GM23338 (cell line): Measurements from ENCODE around the gene NELFA. TPM values are rescaled to one million over a fixed set of nuclear protein-coding genes. Genes with fewer than 3 reads are reported as not detected.

Experiments used
- ATAC-seq: fragments of 200-7000 bp; cut with Tn5 transposase; 3 replicates; pipeline ENCODE4 v1.9.1; 2020
- DNase-seq: peaks from one replicate; pipeline ENCODE4 v3.0.0-alpha.2; 2015; ENCODE audit warnings: low spot score
- H2AFZ ChIP-seq: fragments of 200-600 bp; sonication (generic); 2 replicates; pipeline ENCODE4 v1.8.0; 2016; ENCODE audit warnings: antibody characterized with exemption, mild to moderate bottlenecking, moderate library complexity
- H3F3A ChIP-seq: fragments of 200-600 bp; sonication (generic); replicated peaks from 2 replicates; pipeline ENCODE4 v1.8.0; 2017; ENCODE audit warnings: antibody characterized with exemption, mixed run types, low read depth
- H3K27ac ChIP-seq: fragments of 200-600 bp; sonication (generic); 2 replicates; pipeline ENCODE4 v1.6.1; 2016; ENCODE audit warnings: low read depth
- H3K27me3 ChIP-seq: fragments of 200-600 bp; sonication (generic); 2 replicates; pipeline ENCODE4 v1.8.0; 2016; ENCODE audit warnings: mild to moderate bottlenecking, mixed run types, moderate library complexity; ENCODE audit not compliant: insufficient read depth
- H3K36me3 ChIP-seq: fragments of 200-600 bp; sonication (generic); 2 replicates; pipeline ENCODE4 v1.8.0; 2016; ENCODE audit warnings: mild to moderate bottlenecking; ENCODE audit not compliant: insufficient read depth
- H3K4me1 ChIP-seq: fragments of 200-600 bp; sonication (generic); 2 replicates; pipeline ENCODE4 v1.8.0; 2016; ENCODE audit warnings: mild to moderate bottlenecking, moderate library complexity; ENCODE audit not compliant: insufficient read depth
- H3K4me2 ChIP-seq: fragments of 200-600 bp; sonication (generic); 2 replicates; pipeline ENCODE4 v1.7.1; 2017; ENCODE audit warnings: mixed run types
- H3K4me3 ChIP-seq: fragments of 200-600 bp; sonication (generic); 2 replicates; pipeline ENCODE4 v1.6.1; 2016; ENCODE audit warnings: mixed run types
- H3K79me2 ChIP-seq: fragments of 200-600 bp; sonication (generic); replicated peaks from 2 replicates; pipeline ENCODE4 v1.8.0; 2017; ENCODE audit warnings: mild to moderate bottlenecking; ENCODE audit not compliant: insufficient read depth
- H3K9me2 ChIP-seq: fragments of 200-600 bp; sonication (generic); 2 replicates; pipeline ENCODE4 v1.8.0; 2017; ENCODE audit not compliant: insufficient read depth
- H4K20me1 ChIP-seq: fragments of 200-600 bp; sonication (generic); replicated peaks from 2 replicates; pipeline ENCODE4 v1.8.0; 2017; ENCODE audit warnings: mild to moderate bottlenecking; ENCODE audit not compliant: insufficient read depth
- H3K27ac Mint-ChIP-seq: 2 replicates; pipeline ENCODE4 v1.8.0; 2020; ENCODE audit warnings: inconsistent platforms, mild to moderate bottlenecking, moderate library complexity, mixed read lengths
- H3K27me3 Mint-ChIP-seq: 3 replicates; pipeline ENCODE4 v1.8.0; 2022; ENCODE audit warnings: low read depth, mild to moderate bottlenecking, moderate library complexity, mixed read lengths, inconsistent platforms; ENCODE audit not compliant: insufficient read depth, poor library complexity
- H3K36me3 Mint-ChIP-seq: 3 replicates; pipeline ENCODE4 v1.8.0; 2021; ENCODE audit warnings: low read depth, mild to moderate bottlenecking, inconsistent platforms, moderate library complexity, mixed read lengths
- H3K4me1 Mint-ChIP-seq: 3 replicates; pipeline ENCODE4 v1.8.0; 2020; ENCODE audit warnings: mild to moderate bottlenecking, inconsistent platforms, mixed read lengths
- H3K4me3 Mint-ChIP-seq: 3 replicates; pipeline ENCODE4 v1.8.0; 2021; ENCODE audit warnings: moderate library complexity, mild to moderate bottlenecking, inconsistent platforms, mixed read lengths
- H3K9me3 Mint-ChIP-seq: 3 replicates; pipeline ENCODE4 v1.8.0; 2020; ENCODE audit warnings: moderate library complexity, mild to moderate bottlenecking, inconsistent platforms, mixed read lengths
- CREB1 ChIP-seq: fragments of 250-450 bp; sonication (Bioruptor Pico); IDR thresholded peaks from 2 replicates; pipeline ENCODE4 v1.5.0; 2020; ENCODE audit warnings: low read depth, mild to moderate bottlenecking, moderate library complexity
- EZH2 ChIP-seq: fragments of 200-600 bp; sonication (generic); IDR thresholded peaks from one replicate; pipeline ENCODE4 v1.8.0; 2017; ENCODE audit warnings: antibody characterized with exemption, mild to moderate bottlenecking, low read depth; ENCODE audit not compliant: unreplicated experiment
- EZH2phosphoT487 ChIP-seq: fragments of 200-600 bp; sonication (generic); IDR thresholded peaks from one replicate; pipeline ENCODE4 v1.8.1; 2018; ENCODE audit warnings: antibody characterized with exemption; ENCODE audit not compliant: unreplicated experiment
- JUNB ChIP-seq: IDR thresholded peaks from one replicate; pipeline ENCODE4 v1.6.1; 2016; ENCODE audit warnings: antibody characterized with exemption; ENCODE audit not compliant: unreplicated experiment
- NANOG ChIP-seq: IDR thresholded peaks from 2 replicates; pipeline ENCODE4 v1.6.1; 2016; ENCODE audit warnings: antibody characterized with exemption, borderline replicate concordance
- POLR2AphosphoS5 ChIP-seq: IDR thresholded peaks from 2 replicates; pipeline ENCODE4 v1.6.1; 2016; ENCODE audit warnings: antibody characterized with exemption, low read depth
- STAT1 ChIP-seq: IDR thresholded peaks from one replicate; pipeline ENCODE4 v1.6.1; 2016; ENCODE audit warnings: antibody characterized with exemption; ENCODE audit not compliant: unreplicated experiment
- ZNF114 ChIP-seq: fragments of 250-450 bp; sonication (Bioruptor Pico); IDR thresholded peaks from 2 replicates; pipeline ENCODE4 v1.5.0; 2020; ENCODE audit warnings: mild to moderate bottlenecking, moderate library complexity
- ZNF331 ChIP-seq: fragments of 250-450 bp; sonication (Bioruptor Pico); IDR thresholded peaks from 2 replicates; pipeline ENCODE4 v1.5.0; 2020; ENCODE audit warnings: low read depth, mild to moderate bottlenecking, moderate library complexity
- polyA plus RNA-seq: library from polyadenylated mRNA; unstranded; fragments of >200 nt; fragmentation: Nextera tagmentation; extraction: Ambion mirVana; gene quantifications from 2 replicates; pipeline ENCODE4 v1.2.1, GENCODE V29; 2016
- total RNA-seq: library from RNA; depleted of rRNA; stranded (reverse); fragments of >200 nt; shearing (Covaris generic); gene quantifications from 2 replicates; pipeline ENCODE4 v1.2.3, GENCODE V29; 2014
- TF ChIP-seq, protein P1 (sequence below): IDR thresholded peaks from one replicate; pipeline ENCODE4 v1.6.1; 2018; ENCODE audit warnings: antibody characterized with exemption; ENCODE audit not compliant: unreplicated experiment
- TF ChIP-seq, protein P2 (sequence below), 2 experiments: fragments of 200-600 bp in 1 of 2; sonication (generic) in 1 of 2; conservative IDR thresholded peaks; 2 replicates each; pipeline versions ENCODE4 v1.5.1 to v1.6.1; 2016 to 2017; ENCODE audit warnings: antibody characterized with exemption in 2 of 2, low read depth in 2 of 2, mild to moderate bottlenecking in 2 of 2, moderate library complexity in 1 of 2
- TF ChIP-seq, protein P3 (sequence below): fragments of 250-450 bp; sonication (Bioruptor Pico); IDR thresholded peaks from 2 replicates; pipeline ENCODE4 v1.5.0; 2020; ENCODE audit warnings: mild to moderate bottlenecking, moderate library complexity
- TF ChIP-seq, protein P4 (sequence below): IDR thresholded peaks from 2 replicates; pipeline ENCODE4 v1.6.1; 2016; ENCODE audit warnings: antibody characterized with exemption

Gene NELFA
- total and polyA plus RNA-seq, 2 experiments from 2014 or later: 62.8 to 63.3 TPM

DNA sequence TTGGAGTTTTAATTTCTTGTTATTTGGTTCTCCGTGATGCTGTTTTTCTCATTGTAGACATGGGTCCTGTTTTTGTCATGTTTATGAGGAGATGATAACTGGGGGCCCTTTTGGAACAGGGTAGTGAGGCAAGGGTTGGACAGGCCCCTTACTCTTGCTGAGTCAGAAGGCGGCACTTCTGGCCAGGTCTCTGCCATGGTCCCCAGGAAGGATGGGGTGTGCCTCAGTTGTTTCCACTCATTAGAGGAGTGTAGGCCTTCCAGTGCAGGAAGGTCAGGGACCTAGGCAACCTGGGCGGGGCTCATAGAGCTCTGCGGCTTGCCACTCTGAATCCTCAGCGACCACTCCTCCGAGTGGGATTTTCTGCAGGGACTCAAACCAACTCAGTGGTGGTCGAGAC is 68.2 kb downstream of the NELFA start:
- ATAC-seq: no peak

More for the DNA sequence above, 68.2 kb downstream of the NELFA start:
- H3K9me3 Mint-ChIP-seq: no peaks in the 10 kb centered on the region
- H3K27ac Mint-ChIP-seq: no peak overlapping the region
- no peaks in the 10 kb centered on the region for H3K9me2 ChIP-seq
- no peaks in the 10 kb centered on the region for H3K4me1 ChIP-seq
- no peak overlapping the region for H3K4me3 ChIP-seq
- no peak overlapping the region for H3K4me2 ChIP-seq
- H3K36me3 ChIP-seq: peaks cover 8% of the 10 kb centered on the region
- no peak overlapping the region for H3K27ac ChIP-seq
- no peaks in the 10 kb centered on the region for H3K27me3 ChIP-seq
- H3K4me1 Mint-ChIP-seq: no peaks in the 10 kb centered on the region
- H3K79me2 ChIP-seq: no peaks in the 10 kb centered on the region
- no peak for DNase-seq
- H3F3A ChIP-seq: 0 out of 2 replicates have a peak, but pooled peaks cover 5% of the 10 kb centered on the region
- H2AFZ ChIP-seq: no peak overlapping the region
- H3K36me3 Mint-ChIP-seq: peaks cover 46% of the 10 kb centered on the region
- TF ChIP-seq ZNF331 (CRISPR knock-in tag): no peak
- no peak for TF ChIP-seq NANOG
- TF ChIP-seq, protein P1, sequence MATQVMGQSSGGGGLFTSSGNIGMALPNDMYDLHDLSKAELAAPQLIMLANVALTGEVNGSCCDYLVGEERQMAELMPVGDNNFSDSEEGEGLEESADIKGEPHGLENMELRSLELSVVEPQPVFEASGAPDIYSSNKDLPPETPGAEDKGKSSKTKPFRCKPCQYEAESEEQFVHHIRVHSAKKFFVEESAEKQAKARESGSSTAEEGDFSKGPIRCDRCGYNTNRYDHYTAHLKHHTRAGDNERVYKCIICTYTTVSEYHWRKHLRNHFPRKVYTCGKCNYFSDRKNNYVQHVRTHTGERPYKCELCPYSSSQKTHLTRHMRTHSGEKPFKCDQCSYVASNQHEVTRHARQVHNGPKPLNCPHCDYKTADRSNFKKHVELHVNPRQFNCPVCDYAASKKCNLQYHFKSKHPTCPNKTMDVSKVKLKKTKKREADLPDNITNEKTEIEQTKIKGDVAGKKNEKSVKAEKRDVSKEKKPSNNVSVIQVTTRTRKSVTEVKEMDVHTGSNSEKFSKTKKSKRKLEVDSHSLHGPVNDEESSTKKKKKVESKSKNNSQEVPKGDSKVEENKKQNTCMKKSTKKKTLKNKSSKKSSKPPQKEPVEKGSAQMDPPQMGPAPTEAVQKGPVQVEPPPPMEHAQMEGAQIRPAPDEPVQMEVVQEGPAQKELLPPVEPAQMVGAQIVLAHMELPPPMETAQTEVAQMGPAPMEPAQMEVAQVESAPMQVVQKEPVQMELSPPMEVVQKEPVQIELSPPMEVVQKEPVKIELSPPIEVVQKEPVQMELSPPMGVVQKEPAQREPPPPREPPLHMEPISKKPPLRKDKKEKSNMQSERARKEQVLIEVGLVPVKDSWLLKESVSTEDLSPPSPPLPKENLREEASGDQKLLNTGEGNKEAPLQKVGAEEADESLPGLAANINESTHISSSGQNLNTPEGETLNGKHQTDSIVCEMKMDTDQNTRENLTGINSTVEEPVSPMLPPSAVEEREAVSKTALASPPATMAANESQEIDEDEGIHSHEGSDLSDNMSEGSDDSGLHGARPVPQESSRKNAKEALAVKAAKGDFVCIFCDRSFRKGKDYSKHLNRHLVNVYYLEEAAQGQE: no peak
- TF ChIP-seq EZH2: no peak
- TF ChIP-seq, protein P2, sequence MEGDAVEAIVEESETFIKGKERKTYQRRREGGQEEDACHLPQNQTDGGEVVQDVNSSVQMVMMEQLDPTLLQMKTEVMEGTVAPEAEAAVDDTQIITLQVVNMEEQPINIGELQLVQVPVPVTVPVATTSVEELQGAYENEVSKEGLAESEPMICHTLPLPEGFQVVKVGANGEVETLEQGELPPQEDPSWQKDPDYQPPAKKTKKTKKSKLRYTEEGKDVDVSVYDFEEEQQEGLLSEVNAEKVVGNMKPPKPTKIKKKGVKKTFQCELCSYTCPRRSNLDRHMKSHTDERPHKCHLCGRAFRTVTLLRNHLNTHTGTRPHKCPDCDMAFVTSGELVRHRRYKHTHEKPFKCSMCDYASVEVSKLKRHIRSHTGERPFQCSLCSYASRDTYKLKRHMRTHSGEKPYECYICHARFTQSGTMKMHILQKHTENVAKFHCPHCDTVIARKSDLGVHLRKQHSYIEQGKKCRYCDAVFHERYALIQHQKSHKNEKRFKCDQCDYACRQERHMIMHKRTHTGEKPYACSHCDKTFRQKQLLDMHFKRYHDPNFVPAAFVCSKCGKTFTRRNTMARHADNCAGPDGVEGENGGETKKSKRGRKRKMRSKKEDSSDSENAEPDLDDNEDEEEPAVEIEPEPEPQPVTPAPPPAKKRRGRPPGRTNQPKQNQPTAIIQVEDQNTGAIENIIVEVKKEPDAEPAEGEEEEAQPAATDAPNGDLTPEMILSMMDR (conservative IDR thresholded peaks at IDR 0.05; ENCODE audit: low read depth in 2 of 2): no peak
- TF ChIP-seq JUNB: no peak
- no peak for TF ChIP-seq CREB1
- TF ChIP-seq, protein P3, sequence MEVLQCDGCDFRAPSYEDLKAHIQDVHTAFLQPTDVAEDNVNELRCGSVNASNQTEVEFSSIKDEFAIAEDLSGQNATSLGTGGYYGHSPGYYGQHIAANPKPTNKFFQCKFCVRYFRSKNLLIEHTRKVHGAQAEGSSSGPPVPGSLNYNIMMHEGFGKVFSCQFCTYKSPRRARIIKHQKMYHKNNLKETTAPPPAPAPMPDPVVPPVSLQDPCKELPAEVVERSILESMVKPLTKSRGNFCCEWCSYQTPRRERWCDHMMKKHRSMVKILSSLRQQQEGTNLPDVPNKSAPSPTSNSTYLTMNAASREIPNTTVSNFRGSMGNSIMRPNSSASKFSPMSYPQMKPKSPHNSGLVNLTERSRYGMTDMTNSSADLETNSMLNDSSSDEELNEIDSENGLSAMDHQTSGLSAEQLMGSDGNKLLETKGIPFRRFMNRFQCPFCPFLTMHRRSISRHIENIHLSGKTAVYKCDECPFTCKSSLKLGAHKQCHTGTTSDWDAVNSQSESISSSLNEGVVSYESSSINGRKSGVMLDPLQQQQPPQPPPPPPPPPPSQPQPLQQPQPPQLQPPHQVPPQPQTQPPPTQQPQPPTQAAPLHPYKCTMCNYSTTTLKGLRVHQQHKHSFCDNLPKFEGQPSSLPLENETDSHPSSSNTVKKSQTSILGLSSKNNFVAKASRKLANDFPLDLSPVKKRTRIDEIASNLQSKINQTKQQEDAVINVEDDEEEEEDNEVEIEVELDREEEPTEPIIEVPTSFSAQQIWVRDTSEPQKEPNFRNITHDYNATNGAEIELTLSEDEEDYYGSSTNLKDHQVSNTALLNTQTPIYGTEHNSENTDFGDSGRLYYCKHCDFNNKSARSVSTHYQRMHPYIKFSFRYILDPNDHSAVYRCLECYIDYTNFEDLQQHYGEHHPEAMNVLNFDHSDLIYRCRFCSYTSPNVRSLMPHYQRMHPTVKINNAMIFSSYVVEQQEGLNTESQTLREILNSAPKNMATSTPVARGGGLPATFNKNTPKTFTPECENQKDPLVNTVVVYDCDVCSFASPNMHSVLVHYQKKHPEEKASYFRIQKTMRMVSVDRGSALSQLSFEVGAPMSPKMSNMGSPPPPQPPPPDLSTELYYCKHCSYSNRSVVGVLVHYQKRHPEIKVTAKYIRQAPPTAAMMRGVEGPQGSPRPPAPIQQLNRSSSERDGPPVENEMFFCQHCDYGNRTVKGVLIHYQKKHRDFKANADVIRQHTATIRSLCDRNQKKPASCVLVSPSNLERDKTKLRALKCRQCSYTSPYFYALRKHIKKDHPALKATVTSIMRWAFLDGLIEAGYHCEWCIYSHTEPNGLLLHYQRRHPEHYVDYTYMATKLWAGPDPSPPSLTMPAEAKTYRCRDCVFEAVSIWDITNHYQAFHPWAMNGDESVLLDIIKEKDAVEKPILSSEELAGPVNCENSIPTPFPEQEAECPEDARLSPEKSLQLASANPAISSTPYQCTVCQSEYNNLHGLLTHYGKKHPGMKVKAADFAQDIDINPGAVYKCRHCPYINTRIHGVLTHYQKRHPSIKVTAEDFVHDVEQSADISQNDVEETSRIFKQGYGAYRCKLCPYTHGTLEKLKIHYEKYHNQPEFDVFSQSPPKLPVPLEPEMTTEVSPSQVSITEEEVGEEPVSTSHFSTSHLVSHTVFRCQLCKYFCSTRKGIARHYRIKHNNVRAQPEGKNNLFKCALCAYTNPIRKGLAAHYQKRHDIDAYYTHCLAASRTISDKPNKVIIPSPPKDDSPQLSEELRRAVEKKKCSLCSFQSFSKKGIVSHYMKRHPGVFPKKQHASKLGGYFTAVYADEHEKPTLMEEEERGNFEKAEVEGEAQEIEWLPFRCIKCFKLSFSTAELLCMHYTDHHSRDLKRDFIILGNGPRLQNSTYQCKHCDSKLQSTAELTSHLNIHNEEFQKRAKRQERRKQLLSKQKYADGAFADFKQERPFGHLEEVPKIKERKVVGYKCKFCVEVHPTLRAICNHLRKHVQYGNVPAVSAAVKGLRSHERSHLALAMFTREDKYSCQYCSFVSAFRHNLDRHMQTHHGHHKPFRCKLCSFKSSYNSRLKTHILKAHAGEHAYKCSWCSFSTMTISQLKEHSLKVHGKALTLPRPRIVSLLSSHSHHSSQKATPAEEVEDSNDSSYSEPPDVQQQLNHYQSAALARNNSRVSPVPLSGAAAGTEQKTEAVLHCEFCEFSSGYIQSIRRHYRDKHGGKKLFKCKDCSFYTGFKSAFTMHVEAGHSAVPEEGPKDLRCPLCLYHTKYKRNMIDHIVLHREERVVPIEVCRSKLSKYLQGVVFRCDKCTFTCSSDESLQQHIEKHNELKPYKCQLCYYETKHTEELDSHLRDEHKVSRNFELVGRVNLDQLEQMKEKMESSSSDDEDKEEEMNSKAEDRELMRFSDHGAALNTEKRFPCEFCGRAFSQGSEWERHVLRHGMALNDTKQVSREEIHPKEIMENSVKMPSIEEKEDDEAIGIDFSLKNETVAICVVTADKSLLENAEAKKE (CRISPR knock-in tag): no peak
- TF ChIP-seq ZNF114 (CRISPR knock-in tag): no peak
- no peak for TF ChIP-seq POLR2AphosphoS5
- no peak for TF ChIP-seq STAT1
- no peak for TF ChIP-seq EZH2phosphoT487
- TF ChIP-seq, protein P4, sequence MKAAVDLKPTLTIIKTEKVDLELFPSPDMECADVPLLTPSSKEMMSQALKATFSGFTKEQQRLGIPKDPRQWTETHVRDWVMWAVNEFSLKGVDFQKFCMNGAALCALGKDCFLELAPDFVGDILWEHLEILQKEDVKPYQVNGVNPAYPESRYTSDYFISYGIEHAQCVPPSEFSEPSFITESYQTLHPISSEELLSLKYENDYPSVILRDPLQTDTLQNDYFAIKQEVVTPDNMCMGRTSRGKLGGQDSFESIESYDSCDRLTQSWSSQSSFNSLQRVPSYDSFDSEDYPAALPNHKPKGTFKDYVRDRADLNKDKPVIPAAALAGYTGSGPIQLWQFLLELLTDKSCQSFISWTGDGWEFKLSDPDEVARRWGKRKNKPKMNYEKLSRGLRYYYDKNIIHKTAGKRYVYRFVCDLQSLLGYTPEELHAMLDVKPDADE: no peak
- H4K20me1 ChIP-seq: peaks cover 29% of the 10 kb centered on the region
- peaks cover 9% of the 10 kb centered on the region for H3K27me3 Mint-ChIP-seq
- H3K4me3 Mint-ChIP-seq: no peak overlapping the region
